Measurements from ENCODE around the gene FBLN7. TPM values are rescaled to one million over a fixed set of nuclear protein-coding genes. Genes with fewer than 3 reads are reported as not detected.
A peak's percentile ranks its signal among the peaks of the same experiment; 100 is the strongest.
"Not testable (repeated sequence)": the region's sequence is repeated elsewhere in the genome, so short reads cannot be mapped to it uniquely, and the experiment has no call there.

FBLN7 gene, protein sequence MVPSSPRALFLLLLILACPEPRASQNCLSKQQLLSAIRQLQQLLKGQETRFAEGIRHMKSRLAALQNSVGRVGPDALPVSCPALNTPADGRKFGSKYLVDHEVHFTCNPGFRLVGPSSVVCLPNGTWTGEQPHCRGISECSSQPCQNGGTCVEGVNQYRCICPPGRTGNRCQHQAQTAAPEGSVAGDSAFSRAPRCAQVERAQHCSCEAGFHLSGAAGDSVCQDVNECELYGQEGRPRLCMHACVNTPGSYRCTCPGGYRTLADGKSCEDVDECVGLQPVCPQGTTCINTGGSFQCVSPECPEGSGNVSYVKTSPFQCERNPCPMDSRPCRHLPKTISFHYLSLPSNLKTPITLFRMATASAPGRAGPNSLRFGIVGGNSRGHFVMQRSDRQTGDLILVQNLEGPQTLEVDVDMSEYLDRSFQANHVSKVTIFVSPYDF
- polyA plus RNA-seq, result not detected

DNA sequence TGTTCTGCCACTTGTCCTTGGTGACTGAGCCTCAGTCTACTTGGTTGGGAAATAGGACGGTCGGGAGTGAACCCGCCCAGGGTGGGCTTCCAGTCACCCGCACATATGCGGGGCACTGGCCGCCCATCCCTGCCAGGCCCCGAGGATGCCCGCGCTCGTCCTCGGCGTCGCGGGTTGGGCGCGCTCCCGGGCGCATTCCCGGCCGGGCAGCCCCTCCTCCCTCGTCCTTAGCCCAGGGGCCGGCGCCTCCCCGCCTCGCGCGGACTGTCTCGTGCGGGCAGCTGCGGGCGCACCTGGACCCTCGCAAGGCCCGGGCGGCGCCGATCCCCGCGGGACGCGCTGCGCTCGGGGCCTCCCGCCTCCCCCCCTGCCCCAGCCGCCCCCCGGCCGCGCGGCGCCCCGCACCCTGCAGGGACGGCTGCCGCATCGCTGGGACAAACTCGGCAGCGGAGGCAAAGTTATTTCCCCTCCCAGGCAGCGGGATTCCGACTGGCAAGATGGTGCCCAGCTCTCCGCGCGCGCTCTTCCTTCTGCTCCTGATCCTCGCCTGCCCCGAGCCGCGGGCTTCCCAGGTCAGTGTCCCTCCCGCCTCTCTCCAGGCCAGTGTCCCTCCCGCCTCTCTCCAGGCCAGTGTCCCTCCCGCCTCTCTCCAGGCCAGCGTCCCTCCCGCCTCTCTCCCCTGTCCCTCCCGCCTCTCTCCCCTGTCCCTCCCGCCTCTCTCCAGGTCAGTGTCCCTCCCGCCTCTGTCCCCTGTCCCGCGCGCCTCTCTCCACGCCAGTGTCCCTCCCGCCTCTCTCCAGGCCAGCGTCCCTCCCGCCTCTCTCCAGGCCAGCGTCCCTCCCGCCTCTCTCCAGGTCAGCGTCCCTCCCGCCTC lies at the start of gene FBLN7:
TSS of gene FBLN7 (plus strand) at position 227 of the 874 bp plus-strand sequence. CDS start at position 498, 271 bp downstream.
- DNase-seq, result no peak
- peaks cover 5 to 7% of the 10 kb centered on the region in 2 donors for H3K4me1 Mint-ChIP-seq
- H3K4me3 Mint-ChIP-seq, result peak within 1 kb of the TSS; percentile 45 to 75 (median 63)
- peaks cover 8 to 24% (median 13%) of the 10 kb centered on the region in 3 donors for H3K27me3 Mint-ChIP-seq (ENCODE audit: low read depth in 3 of 3)
- peaks cover 0 to 5% (median 3%) of the 10 kb centered on the region in 3 donors for H3K36me3 Mint-ChIP-seq
- no peaks in the 10 kb centered on the region for H3K9me3 Mint-ChIP-seq
- no peak within 1 kb of the TSS for H3K27ac Mint-ChIP-seq

DNA sequence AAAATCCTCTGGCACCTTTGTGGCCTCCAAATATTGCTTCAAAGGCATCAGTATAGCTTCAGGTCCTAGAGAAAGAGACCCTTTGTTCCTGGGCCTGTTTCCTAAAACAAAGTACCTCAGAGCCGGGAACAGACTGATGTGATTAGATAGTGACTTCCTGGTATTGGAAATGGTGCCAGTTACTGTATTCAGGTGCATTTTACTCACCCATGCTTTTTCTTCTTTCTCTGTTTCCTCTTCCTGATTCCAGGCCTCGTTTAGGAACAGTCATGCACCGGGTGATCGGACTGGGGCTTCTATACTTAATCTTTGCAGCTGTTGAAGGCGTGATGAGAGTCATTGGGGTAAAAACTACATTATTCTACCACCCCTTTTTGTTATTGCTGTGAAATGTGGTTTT lies 48.8 kb upstream of the FBLN7 start:
- Mint-ChIP-seq H3K9me3 (no peaks in the 10 kb centered on the region), H3K36me3 (peaks cover 39 to 70% (median 46%) of the 10 kb centered on the region in 3 donors), H3K27ac (no peak overlapping the region), H3K4me3 (no peak overlapping the region), H3K4me1 (peaks cover 4 to 10% of the 10 kb centered on the region in 2 donors), H3K27me3 (ENCODE audit: low read depth in 3 of 3) (peaks cover 0 to 3% (median 2%) of the 10 kb centered on the region in 3 donors)
- no peak for DNase-seq

DNA sequence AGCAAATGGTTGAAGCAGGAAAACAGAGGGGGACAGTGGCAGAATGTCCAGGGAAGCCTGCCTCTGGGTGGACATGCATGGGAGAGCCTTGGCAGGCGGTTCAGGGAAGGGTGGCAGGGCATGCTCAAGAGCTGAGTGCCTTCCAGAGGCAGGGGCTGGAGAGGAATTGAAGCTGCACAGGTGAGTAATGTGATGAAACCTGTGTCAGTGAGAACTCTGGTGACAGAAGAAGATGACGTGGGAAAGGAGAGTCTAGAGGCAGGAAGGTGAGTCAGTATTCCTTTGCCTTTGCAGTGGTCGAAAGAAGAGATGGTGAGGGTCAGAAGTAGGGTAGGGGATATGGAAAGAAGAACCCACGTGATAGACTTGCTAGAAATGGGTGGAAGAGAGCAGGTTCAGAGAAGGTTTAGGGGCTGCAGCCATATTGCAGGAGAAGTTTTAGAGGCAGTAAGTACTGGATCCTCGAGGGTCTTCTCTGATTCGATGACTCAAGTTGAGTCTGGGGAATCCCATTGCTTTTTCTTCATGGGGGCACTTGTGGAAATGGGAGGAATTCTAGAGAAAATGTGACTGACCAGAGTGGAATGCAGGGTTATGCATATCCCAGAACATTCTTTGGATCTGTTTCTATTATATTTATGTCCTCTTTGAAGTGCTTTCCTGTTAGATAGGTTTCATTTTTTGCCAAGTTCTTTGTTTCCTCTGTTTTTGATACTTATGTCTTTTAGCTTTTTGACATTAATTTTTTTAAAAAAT lies 45.7 kb upstream of the FBLN7 start:
- no peaks in the 10 kb centered on the region for H3K9me3 Mint-ChIP-seq
- peaks cover 0 to 5% (median 0%) of the 10 kb centered on the region in 3 donors for H3K27me3 Mint-ChIP-seq (ENCODE audit: low read depth in 3 of 3)
- no peak for DNase-seq
- no peak overlapping the region for H3K4me3 Mint-ChIP-seq
- H3K36me3 Mint-ChIP-seq, result peaks cover 29 to 55% (median 36%) of the 10 kb centered on the region in 3 donors
- peak overlapping the region in 2 of 6 donors; percentile 2 to 58 for H3K27ac Mint-ChIP-seq
- H3K4me1 Mint-ChIP-seq, result peaks cover 0 to under 1% of the 10 kb centered on the region in 2 donors

DNA sequence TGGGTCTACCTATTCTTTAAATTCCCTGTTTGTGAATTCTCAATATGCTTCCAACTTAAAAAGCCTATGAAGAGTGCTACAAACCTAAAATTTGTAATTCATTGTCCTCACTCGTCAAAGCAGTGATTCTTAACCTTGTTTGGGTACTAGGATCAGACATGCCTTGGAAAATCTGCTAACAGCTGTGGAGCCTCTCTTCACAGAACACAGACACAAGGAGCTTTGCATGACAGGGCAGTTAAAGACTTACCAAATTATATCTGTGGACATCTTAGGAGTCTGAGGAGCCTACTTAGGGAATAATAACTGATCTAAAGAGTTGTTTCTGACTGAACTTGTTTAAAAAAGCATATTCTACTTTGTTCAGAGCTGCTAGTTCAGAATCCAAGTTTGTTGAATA lies 45.0 kb upstream of the FBLN7 start:
- H3K27ac Mint-ChIP-seq, result peak overlapping the region in 2 of 6 donors; percentile 8 to 11
- H3K27me3 Mint-ChIP-seq (ENCODE audit: low read depth in 3 of 3), result peaks cover 0 to 5% (median 0%) of the 10 kb centered on the region in 3 donors
- H3K4me3 Mint-ChIP-seq, result no peak overlapping the region
- no peaks in the 10 kb centered on the region for H3K4me1 Mint-ChIP-seq
- no peak for DNase-seq
- H3K9me3 Mint-ChIP-seq, result no peaks in the 10 kb centered on the region
- H3K36me3 Mint-ChIP-seq, result peaks cover 35 to 55% (median 36%) of the 10 kb centered on the region in 3 donors

DNA sequence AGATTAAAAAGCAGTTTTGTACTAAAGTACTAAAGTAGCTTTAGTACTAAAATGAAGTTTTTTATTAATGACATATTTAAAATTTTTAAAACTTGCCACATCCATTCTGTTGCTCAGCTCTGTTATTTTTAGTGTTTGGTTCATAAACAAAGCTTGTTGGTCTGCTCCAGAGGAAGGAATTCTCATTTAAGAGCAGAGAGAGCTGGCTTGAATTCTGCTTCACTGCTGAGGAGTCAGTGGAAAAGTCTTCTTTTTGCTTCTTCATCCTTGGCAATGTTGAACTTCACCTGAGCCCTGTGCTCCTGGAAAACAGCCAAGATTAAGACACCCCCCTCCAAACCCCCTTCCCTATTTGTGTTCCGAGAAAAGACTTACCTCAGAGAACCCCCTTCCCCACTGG lies 42.5 kb upstream of the FBLN7 start:
- peaks cover 0 to 4% (median 0%) of the 10 kb centered on the region in 3 donors for H3K27me3 Mint-ChIP-seq (ENCODE audit: low read depth in 3 of 3)
- H3K4me1 Mint-ChIP-seq, result no peaks in the 10 kb centered on the region
- H3K27ac Mint-ChIP-seq, result no peak overlapping the region
- no peak for DNase-seq
- H3K9me3 Mint-ChIP-seq, result no peaks in the 10 kb centered on the region
- no peak overlapping the region for H3K4me3 Mint-ChIP-seq
- peaks cover 27 to 54% (median 30%) of the 10 kb centered on the region in 3 donors for H3K36me3 Mint-ChIP-seq

DNA sequence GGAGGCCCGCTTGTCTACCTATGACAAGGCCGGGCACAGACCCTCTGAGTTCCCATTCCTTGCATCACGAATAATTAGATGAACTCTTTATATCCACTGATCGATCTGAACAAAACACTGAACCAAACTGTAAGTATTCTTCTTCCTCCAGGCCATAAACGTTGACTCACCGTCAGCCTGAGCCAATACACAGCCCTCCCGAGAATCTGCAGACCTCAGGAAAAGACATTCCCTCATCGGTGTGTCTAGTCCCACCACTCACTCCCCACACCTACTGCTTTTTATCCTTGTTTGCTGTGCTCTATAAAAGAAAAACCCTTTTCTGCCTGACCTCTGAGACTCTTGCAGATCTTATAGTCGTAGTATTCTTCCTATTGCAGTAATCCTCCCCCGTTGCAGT lies 42.1 kb upstream of the FBLN7 start:
- Mint-ChIP-seq H3K27me3 (ENCODE audit: low read depth in 3 of 3) (peaks cover 0 to 2% (median 0%) of the 10 kb centered on the region in 3 donors), H3K4me1 (no peaks in the 10 kb centered on the region), H3K9me3 (no peaks in the 10 kb centered on the region), H3K4me3 (no peak overlapping the region), H3K27ac (no peak overlapping the region), H3K36me3 (peaks cover 25 to 50% (median 30%) of the 10 kb centered on the region in 3 donors)
- no peak for DNase-seq

DNA sequence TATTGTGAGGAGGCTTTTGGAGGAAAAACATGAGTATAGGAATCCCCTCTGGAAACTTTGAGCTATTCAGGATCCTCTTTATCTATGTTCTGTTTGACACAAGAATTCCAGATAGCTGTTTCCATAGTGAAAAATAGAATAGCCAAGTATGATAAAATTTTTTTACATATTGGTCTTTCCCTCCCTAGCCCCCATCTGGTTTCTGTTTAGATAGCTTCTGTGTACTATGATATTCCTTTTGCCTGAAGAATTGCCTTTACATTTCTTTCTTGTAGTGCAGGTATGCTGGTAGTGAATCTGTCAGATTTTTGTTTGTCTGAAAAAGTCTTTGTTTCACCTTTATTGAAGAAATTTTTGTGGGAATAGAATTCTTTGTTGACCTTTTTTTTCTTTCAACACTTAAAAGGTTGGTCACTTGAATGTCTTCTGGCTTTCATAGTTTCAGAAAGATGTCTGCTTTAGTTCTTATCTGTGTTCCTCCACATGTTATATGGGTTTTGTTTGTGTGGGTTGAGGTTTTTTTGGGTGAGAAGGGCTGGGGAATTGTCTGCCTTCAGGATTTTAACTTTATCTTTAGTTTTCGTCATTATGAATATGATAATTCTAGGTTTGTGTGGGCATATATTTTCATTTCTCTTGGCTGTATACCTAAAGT lies 29.9 kb upstream of the FBLN7 start:
- H3K36me3 Mint-ChIP-seq, result peaks cover 47 to 74% (median 69%) of the 10 kb centered on the region in 3 donors
- H3K9me3 Mint-ChIP-seq, result peaks cover 3 to 13% (median 10%) of the 10 kb centered on the region in 6 donors
- no peak for DNase-seq
- peaks cover 0 to 1% of the 10 kb centered on the region in 2 donors for H3K4me1 Mint-ChIP-seq
- no peak overlapping the region for H3K4me3 Mint-ChIP-seq
- no peaks in the 10 kb centered on the region for H3K27me3 Mint-ChIP-seq (ENCODE audit: low read depth in 3 of 3)
- H3K27ac Mint-ChIP-seq, result peak overlapping the region in 2 of 6 donors; percentile 8 to 10

DNA sequence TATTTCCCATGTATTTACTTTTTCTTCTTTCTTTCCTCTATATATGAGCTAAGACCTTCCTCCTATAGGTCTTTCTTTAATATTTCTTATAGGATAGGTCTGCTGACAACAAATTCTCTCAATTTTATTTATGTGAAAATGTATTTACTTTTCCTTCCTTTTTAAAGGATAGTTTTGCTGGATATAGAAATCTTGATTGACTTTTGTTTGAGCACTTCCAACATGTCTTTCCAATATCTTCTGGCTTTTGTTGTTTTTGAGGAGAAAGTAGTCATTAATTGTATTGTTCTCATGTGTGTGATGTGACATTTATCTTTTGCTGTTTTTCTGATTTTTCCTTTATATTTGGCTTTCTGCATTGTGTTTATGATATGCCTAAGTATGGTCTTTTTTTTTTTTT lies 28.9 kb upstream of the FBLN7 start:
- H3K27ac Mint-ChIP-seq, result no peak overlapping the region
- H3K36me3 Mint-ChIP-seq, result peaks cover 48 to 71% (median 66%) of the 10 kb centered on the region in 3 donors
- H3K4me1 Mint-ChIP-seq, result peaks cover 0 to 1% of the 10 kb centered on the region in 2 donors

DNA sequence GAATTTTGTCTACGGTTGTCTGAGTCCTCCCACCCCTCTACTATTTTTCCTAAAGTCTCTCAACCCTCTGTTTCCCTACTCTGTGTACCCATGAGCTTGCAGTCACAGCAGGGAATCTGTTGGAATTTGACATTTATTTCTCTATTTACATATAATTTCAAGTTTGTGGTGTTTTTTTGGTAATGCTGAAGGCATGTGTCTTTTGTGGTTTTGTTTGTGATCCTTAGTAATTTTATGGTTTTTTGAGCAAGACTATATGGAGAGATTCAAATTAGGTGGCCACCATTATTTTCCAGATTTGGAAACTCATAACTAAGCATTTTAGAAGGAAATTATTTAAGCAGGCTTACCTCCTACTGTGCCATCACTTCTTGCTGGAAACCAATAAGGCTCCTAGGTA lies 27.2 kb upstream of the FBLN7 start:
- Mint-ChIP-seq H3K27me3 (ENCODE audit: low read depth in 3 of 3) (no peaks in the 10 kb centered on the region), H3K4me3 (no peak overlapping the region), H3K36me3 (peaks cover 48 to 68% (median 62%) of the 10 kb centered on the region in 3 donors), H3K27ac (no peak overlapping the region), H3K9me3 (peaks cover 3 to 13% (median 10%) of the 10 kb centered on the region in 6 donors), H3K4me1 (peaks cover 0 to 1% of the 10 kb centered on the region in 2 donors)
- DNase-seq, result no peak

More for the DNA sequence above, 28.9 kb upstream of the FBLN7 start:
- Mint-ChIP-seq H3K27me3 (ENCODE audit: low read depth in 3 of 3) (no peaks in the 10 kb centered on the region), H3K9me3 (peaks cover 3 to 13% (median 10%) of the 10 kb centered on the region in 6 donors), H3K4me3 (no peak overlapping the region)
- DNase-seq, result no peak

DNA sequence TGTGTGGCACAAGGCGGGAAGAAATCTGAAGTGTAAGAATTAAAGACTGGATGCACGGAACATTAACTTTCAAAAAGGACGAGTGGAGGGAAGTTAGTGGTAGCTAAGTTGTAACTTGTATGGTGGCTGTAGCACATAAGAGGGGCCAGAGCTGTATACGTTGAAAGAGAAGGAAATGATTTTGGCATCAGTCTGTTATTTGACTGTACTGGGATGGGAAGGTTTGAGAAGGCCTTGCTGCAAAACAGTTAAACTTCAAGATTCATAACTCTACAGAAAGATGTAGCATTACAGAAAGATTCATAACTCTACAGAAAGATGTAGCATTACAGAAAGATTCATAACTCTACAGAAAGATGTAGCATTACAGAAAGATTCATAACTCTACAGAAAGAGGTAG lies 24.8 kb upstream of the FBLN7 start:
- not testable (repeated sequence) for H3K27ac Mint-ChIP-seq; DNase-seq; H3K4me1 Mint-ChIP-seq; H3K27me3 Mint-ChIP-seq (ENCODE audit: low read depth in 3 of 3); H3K4me3 Mint-ChIP-seq
- Mint-ChIP-seq H3K9me3 (peaks cover 3 to 13% (median 10%) of the 10 kb centered on the region in 6 donors), H3K36me3 (peaks cover 50 to 62% (median 51%) of the 10 kb centered on the region in 3 donors)

DNA sequence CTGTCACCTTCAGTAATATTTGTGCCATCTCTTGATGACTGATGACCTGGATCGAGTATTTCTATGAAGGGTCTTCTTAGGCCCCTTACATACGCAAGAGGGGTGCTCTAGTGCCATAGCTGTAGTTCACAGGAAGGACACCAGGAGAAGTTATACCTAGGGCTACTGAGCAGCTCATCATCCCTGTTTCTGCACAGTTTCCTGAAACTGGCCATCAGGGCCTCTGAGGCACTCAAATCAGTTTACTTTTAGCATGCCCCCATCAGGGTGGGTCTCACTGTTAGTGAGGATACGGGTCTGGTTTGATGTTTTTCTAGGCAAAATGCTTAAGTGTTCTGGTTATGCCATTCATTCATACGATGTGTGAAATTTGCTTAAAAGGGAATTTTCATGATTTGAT lies 20.0 kb upstream of the FBLN7 start:
- Mint-ChIP-seq H3K4me1 (no peaks in the 10 kb centered on the region), H3K9me3 (no peaks in the 10 kb centered on the region), H3K27me3 (ENCODE audit: low read depth in 3 of 3) (no peaks in the 10 kb centered on the region), H3K36me3 (peaks cover 14 to 24% (median 16%) of the 10 kb centered on the region in 3 donors), H3K4me3 (no peak overlapping the region), H3K27ac (no peak overlapping the region)
- DNase-seq, result no peak

DNA sequence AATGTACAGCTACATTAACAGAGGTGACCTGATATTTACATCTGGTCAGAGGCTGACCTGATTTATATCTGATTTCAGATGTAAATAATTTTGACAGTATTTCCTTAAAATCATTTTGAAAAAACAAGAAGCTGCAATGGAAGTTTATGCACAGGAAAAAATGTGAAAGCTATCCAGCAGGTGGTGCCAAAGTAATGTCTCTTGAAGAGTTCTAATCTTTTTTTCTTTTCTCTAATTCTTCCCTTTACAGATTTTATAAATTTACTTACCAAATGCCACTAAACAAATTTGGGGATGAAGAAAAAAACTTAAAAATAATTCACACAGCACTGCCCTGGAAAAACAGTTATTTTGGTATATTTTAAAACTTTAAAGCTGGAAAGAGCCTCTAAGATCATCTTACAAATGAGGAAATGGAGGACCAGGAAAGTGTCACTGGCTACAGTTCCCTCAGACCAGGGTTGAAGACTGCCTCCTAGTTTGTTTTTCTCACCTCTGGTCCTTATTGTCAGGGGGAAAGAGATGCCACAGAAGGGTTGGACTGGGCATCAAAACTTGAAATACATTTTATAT lies 16.4 kb upstream of the FBLN7 start:
- no peak overlapping the region for H3K4me3 Mint-ChIP-seq
- peaks cover 16 to 27% (median 25%) of the 10 kb centered on the region in 3 donors for H3K36me3 Mint-ChIP-seq
- peak; percentile 19 to 31 (median 23) for DNase-seq
- H3K27ac Mint-ChIP-seq, result no peak overlapping the region
- no peaks in the 10 kb centered on the region for H3K9me3 Mint-ChIP-seq
- H3K4me1 Mint-ChIP-seq, result no peaks in the 10 kb centered on the region
- peaks cover 0 to 1% (median 0%) of the 10 kb centered on the region in 3 donors for H3K27me3 Mint-ChIP-seq (ENCODE audit: low read depth in 3 of 3)

Data from immature natural killer cell (primary cell).